Measurements from ENCODE around the gene SSC4D.
"Not testable (repeated sequence)": the region's sequence is repeated elsewhere in the genome, so short reads cannot be mapped to it uniquely, and the experiment has no call there.

GRCh38 chr7:76395605-76395964 is 13.9 kb downstream of the SSC4D start:
- TF ChIP-seq TAF1 (IDR thresholded peaks at IDR 0.05; ENCODE audit: low read depth, low read length); POLR2A (IDR thresholded peaks at IDR 0.05; ENCODE audit: control extremely low read depth in 1 of 2, low read depth in 2 of 2, low read length in 2 of 2); SP1 (IDR thresholded peaks at IDR 0.05; ENCODE audit: low read depth, low read length); EZH2 (IDR thresholded peaks at IDR 0.05; ENCODE audit: low read depth, low read length, severe bottlenecking); POLR2AphosphoS5 (IDR thresholded peaks at IDR 0.05; ENCODE audit: low read depth, low read length); CREB1 (IDR thresholded peaks at IDR 0.05); JUN (IDR thresholded peaks at IDR 0.05; ENCODE audit: low read depth, low read length); SIN3A (conservative IDR thresholded peaks at IDR 0.05 in 1 of 2, IDR thresholded peaks at IDR 0.05 in 1 of 2; ENCODE audit: low read depth in 1 of 2, low read length in 2 of 2); RXRA (IDR thresholded peaks at IDR 0.05; ENCODE audit: insufficient read depth, low read depth, low read length); TEAD4 (IDR thresholded peaks at IDR 0.05; ENCODE audit: low read depth, low read length); ZNF274 (IDR thresholded peaks at IDR 0.05; ENCODE audit: borderline replicate concordance, extremely low read depth, low read length): not testable (repeated sequence)
- TF ChIP-seq, protein P1, sequence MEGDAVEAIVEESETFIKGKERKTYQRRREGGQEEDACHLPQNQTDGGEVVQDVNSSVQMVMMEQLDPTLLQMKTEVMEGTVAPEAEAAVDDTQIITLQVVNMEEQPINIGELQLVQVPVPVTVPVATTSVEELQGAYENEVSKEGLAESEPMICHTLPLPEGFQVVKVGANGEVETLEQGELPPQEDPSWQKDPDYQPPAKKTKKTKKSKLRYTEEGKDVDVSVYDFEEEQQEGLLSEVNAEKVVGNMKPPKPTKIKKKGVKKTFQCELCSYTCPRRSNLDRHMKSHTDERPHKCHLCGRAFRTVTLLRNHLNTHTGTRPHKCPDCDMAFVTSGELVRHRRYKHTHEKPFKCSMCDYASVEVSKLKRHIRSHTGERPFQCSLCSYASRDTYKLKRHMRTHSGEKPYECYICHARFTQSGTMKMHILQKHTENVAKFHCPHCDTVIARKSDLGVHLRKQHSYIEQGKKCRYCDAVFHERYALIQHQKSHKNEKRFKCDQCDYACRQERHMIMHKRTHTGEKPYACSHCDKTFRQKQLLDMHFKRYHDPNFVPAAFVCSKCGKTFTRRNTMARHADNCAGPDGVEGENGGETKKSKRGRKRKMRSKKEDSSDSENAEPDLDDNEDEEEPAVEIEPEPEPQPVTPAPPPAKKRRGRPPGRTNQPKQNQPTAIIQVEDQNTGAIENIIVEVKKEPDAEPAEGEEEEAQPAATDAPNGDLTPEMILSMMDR (IDR thresholded peaks at IDR 0.05; ENCODE audit: control extremely low read depth in 1 of 3, insufficient read depth in 1 of 3, low read depth in 1 of 3, low read length in 3 of 3): not testable (repeated sequence)
- TF ChIP-seq, protein P2, sequence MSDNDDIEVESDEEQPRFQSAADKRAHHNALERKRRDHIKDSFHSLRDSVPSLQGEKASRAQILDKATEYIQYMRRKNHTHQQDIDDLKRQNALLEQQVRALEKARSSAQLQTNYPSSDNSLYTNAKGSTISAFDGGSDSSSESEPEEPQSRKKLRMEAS (IDR thresholded peaks at IDR 0.05): not testable (repeated sequence)
